HG03159 (cell line): Measurements from ENCODE around the gene CSNK2A3.

ENCODE experiments used
- ATAC-seq: cut with Tn5 transposase; IDR thresholded peaks from one replicate; pipeline ENCODE4 v1.9.1; 2021; ENCODE audit warnings: mild to moderate bottlenecking, moderate library complexity; ENCODE audit not compliant: unreplicated experiment

The CSNK2A3 gene

GRCh38 chr11:11338304-11338703 lies 14.7 kb downstream of the CSNK2A3 start:
- ATAC-seq = no peak

GRCh38 chr11:11336664-11337063 lies 16.4 kb downstream of the CSNK2A3 start:
- no peak for ATAC-seq

- ATAC-seq = no peak
Measured at GRCh38 chr11:11335043-11335442, 18.0 kb downstream of the CSNK2A3 start.

GRCh38 chr11:11334607-11335006 lies 18.4 kb downstream of the CSNK2A3 start:
- no peak for ATAC-seq

- ATAC-seq = no peak
Measured at GRCh38 chr11:11332141-11332710, 20.8 kb downstream of the CSNK2A3 start.

GRCh38 chr11:11329062-11329806 lies 23.8 kb downstream of the CSNK2A3 start:
- ATAC-seq = no peak

GRCh38 chr11:11324090-11324489 lies 29.0 kb downstream of the CSNK2A3 start:
- ATAC-seq = no peak

GRCh38 chr11:11322101-11322500 lies 30.9 kb downstream of the CSNK2A3 start:
- ATAC-seq = no peak

- ATAC-seq = no peak
Measured at GRCh38 chr11:11320825-11321224, 32.2 kb downstream of the CSNK2A3 start.

- peak; percentile 52 for ATAC-seq
Measured at GRCh38 chr11:11318961-11319360, 34.1 kb downstream of the CSNK2A3 start.

GRCh38 chr11:11318461-11318860 lies 34.6 kb downstream of the CSNK2A3 start:
- ATAC-seq = no peak

- no peak for ATAC-seq
Measured at GRCh38 chr11:11316651-11317230, 36.3 kb downstream of the CSNK2A3 start.

- ATAC-seq = no peak
Measured at GRCh38 chr11:11313902-11314692, 39.0 kb downstream of the CSNK2A3 start.

- no peak for ATAC-seq
Measured at GRCh38 chr11:11313426-11313825, 39.6 kb downstream of the CSNK2A3 start.

GRCh38 chr11:11312738-11313137 lies 40.3 kb downstream of the CSNK2A3 start:
- ATAC-seq = no peak

- no peak for ATAC-seq
Measured at GRCh38 chr11:11311169-11311568, 41.9 kb downstream of the CSNK2A3 start.

- no peak for ATAC-seq
Measured at GRCh38 chr11:11309906-11310305, 43.1 kb downstream of the CSNK2A3 start.

- ATAC-seq = no peak
Measured at GRCh38 chr11:11308249-11308648, 44.8 kb downstream of the CSNK2A3 start.

- ATAC-seq = no peak
Measured at GRCh38 chr11:11306855-11307254, 46.2 kb downstream of the CSNK2A3 start.

- ATAC-seq = no peak
Measured at GRCh38 chr11:11304550-11304949, 48.5 kb downstream of the CSNK2A3 start.

GRCh38 chr11:11302565-11302964 lies 50.5 kb downstream of the CSNK2A3 start:
- ATAC-seq = no peak
